Activated CD8-positive, alpha-beta memory T cell treated with anti-CD3 and anti-CD28 coated beads for 36 hours (primary cell): Measurements from ENCODE around the gene RREB1. TPM values are rescaled to one million over a fixed set of nuclear protein-coding genes. Genes with fewer than 3 reads are reported as not detected.

Experiments
- CTCF ChIA-PET: fragments of 350-600 bp; sonication (Branson Sonifier 250); formaldehyde crosslinking; loops from one replicate; lab custom pipeline; 2021; ENCODE audit warnings: antibody characterized with exemption; lab: Charles Lee
- POLR2A ChIA-PET: fragments of 350-600 bp; sonication (Branson Sonifier 250); formaldehyde crosslinking; loops from one replicate; lab custom pipeline; 2021; ENCODE audit warnings: antibody characterized with exemption; lab: Charles Lee
- total RNA-seq, 2 experiments: library from RNA; stranded (reverse); gene quantifications; one replicate each; pipeline ENCODE4 v1.2.3, GENCODE V29; 2021

RREB1 gene
- total RNA-seq, 2 experiments from 2014 or later: 16.8 to 18.3 TPM

GRCh38 chr6:7087491-7087979, 20.2 kb upstream of the RREB1 start:
- POLR2A ChIA-PET: interaction anchor here (0.9 to 2.1 kb wide), 5 partner anchors 19 to 51 kb away, joined by 4 to 7 read pairs (median 5); partner anchors contain the start of gene RREB1
- CTCF ChIA-PET: interaction anchor here (1.5 to 1.7 kb wide), 3 partner anchors 20 to 221 kb away, joined by 3 read pairs; partner anchors contain the start of gene RREB1

DNA sequence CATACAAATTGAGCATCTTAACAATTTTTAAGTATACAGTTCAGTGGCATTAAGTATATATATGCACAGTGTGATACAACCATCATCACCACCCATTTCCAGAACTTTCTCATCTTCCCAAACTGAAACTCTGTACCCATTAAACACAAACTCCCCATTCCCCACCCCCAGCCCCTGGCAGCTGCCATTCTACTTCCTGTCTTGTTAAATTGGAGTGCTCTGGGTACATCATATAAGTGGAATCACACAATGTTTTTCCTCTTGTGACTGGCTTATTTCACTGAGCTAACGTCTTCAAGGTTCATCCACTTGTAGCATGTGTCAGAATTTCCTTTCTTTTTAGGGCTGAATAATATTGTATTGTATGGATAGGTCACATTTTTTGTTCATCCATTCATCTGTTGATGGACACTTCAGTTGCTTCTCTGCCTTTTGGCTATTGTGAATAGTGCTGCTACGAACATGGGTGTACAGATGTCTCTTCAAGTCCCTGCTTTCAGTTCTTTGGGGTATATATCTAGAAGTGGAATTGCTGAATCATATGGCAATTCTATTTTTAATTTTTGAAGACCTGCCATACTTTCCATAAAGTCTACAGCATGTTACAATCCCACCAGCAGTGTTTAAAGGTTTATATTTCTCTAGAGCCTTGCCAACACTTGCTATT, 19.6 kb upstream of the RREB1 start:
- CTCF ChIA-PET: interaction anchor here (1.7 kb wide), 1 partner anchor 20 kb away, joined by 3 read pairs; the partner anchor contains the start of gene RREB1

DNA sequence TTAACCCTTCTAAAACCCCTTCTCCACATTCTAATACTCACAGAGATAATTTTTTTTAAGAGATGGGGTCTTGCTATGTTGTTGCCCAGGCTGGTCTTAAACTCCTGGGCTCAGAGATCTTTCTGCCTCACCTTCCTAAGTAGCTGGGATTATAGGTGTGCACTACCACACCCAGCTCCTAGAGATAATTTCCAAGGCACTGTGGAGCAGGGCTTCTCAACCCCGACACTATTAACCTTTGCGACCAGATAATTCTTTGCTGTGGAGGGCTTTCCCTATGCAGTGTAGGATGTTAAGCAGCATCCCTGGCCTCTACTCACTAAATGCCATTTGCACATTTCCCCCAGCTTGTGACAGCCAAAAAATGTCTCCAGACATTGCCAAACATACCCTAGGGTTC, 8.8 kb upstream of the RREB1 start:
- ChIA-PET POLR2A (no interaction called here), CTCF (interaction anchor here (0.7 kb wide), 1 partner anchor 140 kb away, joined by 4 read pairs; no protein-coding TSS in a partner anchor)

More for the DNA sequence above, 19.6 kb upstream of the RREB1 start:
- POLR2A ChIA-PET: interaction anchor here (1.6 to 2.1 kb wide), 2 partner anchors 18 to 19 kb away, joined by 5 to 7 read pairs; partner anchors contain the start of gene RREB1

GRCh38 chr6:7100072-7100752, 7.5 kb upstream of the RREB1 start:
- ChIA-PET POLR2A (no interaction called here), CTCF (no interaction called here)

DNA sequence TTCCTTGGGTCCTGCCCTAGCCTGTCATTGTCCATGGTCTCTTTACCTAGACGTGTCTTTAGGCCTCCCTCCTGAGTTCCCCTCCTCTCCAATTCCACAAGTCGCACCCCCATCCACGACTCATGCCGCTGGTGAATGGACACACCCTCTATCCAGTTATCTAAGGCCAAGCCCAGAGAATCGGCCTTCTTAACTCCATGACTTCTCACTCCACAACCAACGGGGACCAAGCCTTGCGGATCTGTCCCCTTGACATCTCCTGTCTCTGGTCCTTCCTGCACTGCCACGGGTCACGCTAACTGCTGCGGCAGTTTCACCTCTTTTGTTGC, 7.0 kb upstream of the RREB1 start:
- CTCF ChIA-PET: no interaction called here
- POLR2A ChIA-PET: no interaction called here

DNA sequence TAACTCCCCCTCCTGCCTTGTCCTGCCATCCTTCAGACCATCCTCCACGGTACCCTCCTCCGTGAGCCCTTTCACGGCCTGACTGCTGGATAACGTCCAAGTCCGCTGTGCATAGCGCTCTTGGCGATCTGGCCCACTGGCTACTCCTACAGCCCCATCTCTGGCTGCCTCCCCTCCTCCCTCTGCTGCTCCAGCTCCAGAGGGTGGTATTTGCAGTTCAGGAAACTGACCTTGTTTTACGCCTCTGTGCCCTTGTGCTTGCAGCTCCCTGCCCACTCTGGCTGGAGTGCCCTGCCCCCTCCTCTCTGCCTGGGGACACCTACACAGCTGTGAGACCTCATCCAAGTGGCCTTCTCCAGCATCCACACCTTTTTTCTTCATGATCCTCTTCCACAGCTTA, 6.5 kb upstream of the RREB1 start:
- CTCF ChIA-PET: no interaction called here
- POLR2A ChIA-PET: no interaction called here

DNA sequence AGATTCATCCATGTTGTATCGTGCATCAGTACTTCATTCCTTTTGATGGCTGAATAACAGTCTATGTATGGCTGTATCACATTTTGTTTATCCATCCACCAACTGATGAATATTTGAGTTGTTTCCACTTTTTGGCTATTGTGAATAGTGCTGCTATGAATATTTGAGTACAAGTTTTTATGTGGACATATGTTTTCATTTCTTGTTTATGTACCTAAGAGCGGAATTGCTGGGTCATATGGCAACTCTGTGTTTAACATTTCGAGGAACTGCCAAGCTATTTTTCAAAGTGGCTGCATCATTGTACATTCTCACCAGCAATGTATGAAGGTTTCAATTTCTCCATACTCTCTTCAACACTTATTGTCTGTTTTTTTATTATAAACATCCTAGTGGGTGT, 3.0 kb upstream of the RREB1 start:
- POLR2A ChIA-PET: no interaction called here
- CTCF ChIA-PET: no interaction called here

GRCh38 chr6:7106215-7106751, 1.5 kb upstream of the RREB1 start:
- CTCF ChIA-PET: interaction anchor here (0.9 kb wide), 1 partner anchor 47 kb away, joined by 6 read pairs; no protein-coding TSS in a partner anchor
- POLR2A ChIA-PET: interaction anchor here (0.7 to 1.2 kb wide), 3 partner anchors 12 to 61 kb away, joined by 3 to 5 read pairs (median 4); no protein-coding TSS in a partner anchor

DNA sequence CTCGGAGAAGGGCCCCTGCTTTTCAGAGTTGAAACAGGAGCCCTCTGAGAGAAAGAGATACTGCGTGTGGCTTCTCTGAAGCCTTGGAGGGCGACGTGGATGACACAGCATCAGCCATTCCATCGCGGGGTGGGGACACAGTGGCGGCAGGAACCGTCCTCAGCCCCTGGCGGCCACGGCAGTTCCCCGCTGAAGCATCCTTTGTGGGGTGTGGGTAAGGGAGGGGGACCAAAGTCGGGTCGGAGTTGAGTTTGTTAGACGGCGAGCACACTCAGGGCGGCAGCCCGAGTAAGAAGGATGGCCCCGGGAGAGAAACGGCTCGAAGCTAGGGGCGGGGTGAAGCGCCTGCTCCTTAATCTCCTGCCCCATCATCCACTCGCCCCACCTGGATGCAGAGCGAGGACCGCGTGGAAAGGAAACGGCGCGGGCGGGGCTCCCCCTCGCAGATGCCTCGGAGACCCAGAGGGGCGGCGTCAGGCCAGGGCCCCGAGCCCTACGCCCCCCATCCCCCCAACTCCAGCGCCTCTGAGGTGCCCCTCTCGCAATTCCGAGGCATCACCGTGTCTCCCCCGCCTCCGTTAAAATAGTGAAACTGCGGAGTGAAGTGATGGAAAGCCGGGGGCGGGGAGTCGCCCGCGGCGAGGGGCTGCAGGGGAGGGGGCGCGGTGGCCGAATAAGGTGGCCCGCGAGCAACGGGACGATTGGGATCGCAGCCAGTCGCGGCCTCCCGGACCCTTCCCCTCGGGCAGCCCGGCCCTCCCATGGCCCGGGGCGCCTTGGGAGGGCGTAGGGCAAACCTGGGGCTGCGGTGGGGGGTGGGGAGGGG, 796 bp upstream of the RREB1 start:
- POLR2A ChIA-PET: interaction anchor here (0.6 to 1.3 kb wide), 6 partner anchors 10 to 77 kb away, joined by 3 to 7 read pairs (median 4); no protein-coding TSS in a partner anchor
- CTCF ChIA-PET: interaction anchor here (0.9 to 1.5 kb wide), 2 partner anchors 20 to 46 kb away, joined by 3 to 6 read pairs; no protein-coding TSS in a partner anchor

DNA sequence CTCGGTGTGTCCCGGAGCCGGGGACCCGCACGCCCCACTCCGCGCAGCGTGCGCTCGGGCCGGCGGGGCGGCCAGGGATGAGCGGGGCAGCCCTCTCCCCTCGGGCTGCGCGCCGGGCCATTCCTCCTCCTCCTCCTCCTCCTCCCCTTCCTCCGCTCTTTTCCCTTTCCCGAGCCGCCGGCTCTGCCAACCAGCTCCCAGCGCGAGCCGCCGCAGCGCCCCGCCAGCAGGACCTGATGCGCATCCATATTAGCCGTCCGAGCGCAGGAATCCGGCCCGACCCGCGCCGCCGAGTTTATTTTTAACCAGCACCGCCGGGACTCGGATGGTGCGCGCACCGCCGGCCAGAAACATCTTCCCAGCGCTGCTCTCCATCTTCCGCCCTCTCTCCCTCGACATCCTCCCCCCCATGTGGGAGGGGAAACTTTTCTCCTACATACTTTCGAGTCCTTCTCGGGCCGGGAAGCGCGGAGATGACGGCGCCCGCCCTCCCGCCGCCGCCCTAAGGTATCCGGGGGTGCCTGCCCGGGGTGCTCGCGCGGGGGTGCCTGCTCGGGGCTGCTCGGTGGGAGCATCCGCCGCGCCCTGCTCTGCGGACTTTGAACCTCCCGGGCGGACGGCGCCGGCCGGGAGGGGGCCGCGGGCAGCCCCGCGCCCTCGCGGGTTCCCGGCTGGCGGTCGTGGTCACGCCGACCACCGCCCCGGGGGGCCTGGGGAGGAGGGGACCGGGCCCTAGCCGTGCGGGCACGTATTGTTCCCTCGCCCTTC, 619 bp downstream of the RREB1 start:
- CTCF ChIA-PET: interaction anchor here (0.8 to 1.5 kb wide), 2 partner anchors 21 to 29 kb away, joined by 3 read pairs; no protein-coding TSS in a partner anchor
- POLR2A ChIA-PET: interaction anchor here (0.7 to 1.8 kb wide), 8 partner anchors 8 to 1506 kb away, joined by 3 to 12 read pairs (median 4); no protein-coding TSS in a partner anchor

DNA sequence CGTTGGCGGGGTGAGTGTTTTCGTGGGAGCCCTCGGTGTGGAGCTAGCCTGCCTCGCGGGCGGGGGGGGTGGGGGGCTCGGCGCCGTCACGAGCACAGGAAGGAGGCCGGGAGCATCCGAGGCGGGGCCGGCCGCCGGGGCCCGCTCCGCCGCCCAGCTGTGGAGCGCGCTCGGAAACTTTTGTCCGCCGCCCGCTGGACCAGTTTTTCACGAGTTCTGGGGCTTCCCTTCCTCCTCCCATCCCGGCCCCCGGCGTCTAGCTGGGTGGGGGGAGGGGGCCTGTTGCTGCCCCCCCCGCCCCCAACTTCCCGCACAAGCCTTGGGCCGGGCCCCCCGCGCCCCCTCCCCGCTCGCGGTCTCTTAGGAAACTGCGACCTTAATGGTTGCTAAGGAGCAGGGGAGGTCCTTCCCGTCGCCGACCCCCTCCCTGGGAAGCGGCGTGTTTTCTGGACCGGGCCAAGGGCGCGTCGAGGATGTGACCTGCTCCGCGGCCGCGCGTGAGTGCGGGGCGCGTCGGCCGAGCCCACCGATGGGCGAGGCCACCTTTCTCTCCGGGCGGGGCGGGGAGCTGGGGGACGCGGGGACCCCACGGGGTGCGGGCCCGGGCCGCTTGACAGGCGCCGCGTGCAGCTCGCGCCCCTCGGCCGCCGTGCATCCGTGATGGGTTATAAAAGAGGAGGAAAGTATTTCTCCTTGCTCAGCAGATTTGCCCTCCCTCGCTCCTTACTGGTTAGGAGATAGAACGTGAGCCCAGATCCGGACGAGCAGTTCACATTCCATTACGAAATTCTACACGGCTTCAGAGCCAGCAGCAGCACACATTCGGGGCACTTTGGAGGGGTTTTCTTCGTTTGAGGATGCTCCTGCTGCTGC, 1.4 kb downstream of the RREB1 start:
- POLR2A ChIA-PET: interaction anchor here (1.1 to 1.8 kb wide), 4 partner anchors 15 to 28 kb away, joined by 3 to 12 read pairs (median 4); no protein-coding TSS in a partner anchor
- CTCF ChIA-PET: interaction anchor here (0.8 to 1.3 kb wide), 2 partner anchors 13 to 25 kb away, joined by 3 to 4 read pairs; no protein-coding TSS in a partner anchor

GRCh38 chr6:7110092-7110792, 2.5 kb downstream of the RREB1 start:
- ChIA-PET POLR2A (interaction anchor here (1.4 to 1.8 kb wide), 2 partner anchors 14 to 27 kb away, joined by 3 to 12 read pairs; no protein-coding TSS in a partner anchor), CTCF (interaction anchor here (0.8 to 1.3 kb wide), 2 partner anchors 12 to 24 kb away, joined by 3 to 4 read pairs; no protein-coding TSS in a partner anchor)

GRCh38 chr6:7111095-7111690, 3.4 kb downstream of the RREB1 start:
- ChIA-PET POLR2A (no interaction called here), CTCF (no interaction called here)

GRCh38 chr6:7112171-7112570, 4.4 kb downstream of the RREB1 start:
- POLR2A ChIA-PET: no interaction called here
- CTCF ChIA-PET: no interaction called here

GRCh38 chr6:7112741-7113313, 5.1 kb downstream of the RREB1 start:
- ChIA-PET CTCF (interaction anchor here (0.6 kb wide), 1 partner anchor 416 kb away, joined by 3 read pairs; no protein-coding TSS in a partner anchor), POLR2A (no interaction called here)
